ENCODE measurements around the gene ABTB2.

Gene ABTB2

DNA sequence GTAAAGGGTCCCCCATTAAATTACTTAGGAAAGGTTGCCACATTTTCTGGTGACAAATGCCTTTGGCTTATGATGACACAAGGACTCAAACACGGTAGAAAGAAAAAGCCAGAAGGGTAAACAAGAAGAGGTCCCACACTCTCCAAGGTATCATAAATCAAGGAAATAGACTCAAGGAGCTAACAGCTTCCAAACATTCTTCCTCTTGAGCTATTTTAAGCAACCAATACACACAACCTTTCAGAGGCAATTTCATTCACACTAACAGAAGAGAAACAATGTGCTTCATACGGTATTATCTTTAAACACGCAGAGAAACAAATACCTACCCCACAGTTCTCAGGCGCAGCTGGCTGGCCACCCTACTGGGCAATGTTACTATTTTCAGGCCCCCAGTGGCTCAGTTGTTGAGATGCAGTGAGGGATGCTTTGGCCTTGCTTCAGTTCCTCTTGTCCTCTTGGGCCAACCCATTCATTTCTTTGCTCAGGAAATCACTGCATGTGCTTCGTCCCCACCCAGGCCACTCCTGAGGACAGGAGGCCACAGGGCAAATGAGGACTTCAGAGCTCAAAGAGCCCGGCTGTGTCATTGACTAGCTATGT is 15.8 kb downstream of the ABTB2 start:
- no peak for DNase-seq (ENCODE audit: low read depth)

DNA sequence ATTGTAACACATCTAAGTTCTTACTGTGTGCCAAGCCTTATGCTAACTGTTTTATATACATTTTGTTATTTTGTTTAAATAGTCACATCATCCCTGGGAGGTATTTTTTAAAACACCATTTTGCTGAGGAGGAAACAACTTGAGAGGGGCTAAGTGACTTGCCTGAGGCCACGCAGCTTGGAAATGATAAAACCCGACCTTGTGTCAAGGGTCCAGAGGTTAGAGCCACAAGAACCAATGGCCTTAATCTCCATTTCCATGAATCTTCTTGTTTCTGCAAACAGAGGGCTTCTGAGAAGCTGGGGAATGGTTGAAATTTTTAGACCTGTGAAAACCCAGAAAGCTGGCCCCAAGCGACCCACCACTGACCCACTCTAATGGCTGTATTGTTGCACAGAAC is 16.7 kb downstream of the ABTB2 start:
- no peak for DNase-seq (ENCODE audit: low read depth)

DNA sequence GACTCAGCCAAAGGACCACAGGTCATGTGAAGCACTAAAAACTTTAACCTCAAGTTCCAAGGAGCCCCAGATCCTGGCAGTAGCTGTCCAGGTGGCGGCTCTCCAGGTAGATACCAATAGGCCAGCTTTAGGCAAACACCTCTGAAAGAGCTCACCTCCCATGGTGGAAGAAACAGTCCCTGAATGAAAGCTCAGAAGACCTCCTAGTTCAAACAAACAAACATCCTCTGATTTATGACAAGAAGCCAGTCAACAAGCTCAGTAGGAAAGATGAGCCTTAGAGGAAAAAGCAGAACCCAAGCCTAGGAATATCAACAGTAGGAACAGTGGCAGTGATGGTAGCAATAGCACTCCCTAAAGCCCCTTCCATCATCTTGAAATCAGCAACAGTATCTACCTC is 17.2 kb downstream of the ABTB2 start:
- DNase-seq (ENCODE audit: low read depth): no peak

DNA sequence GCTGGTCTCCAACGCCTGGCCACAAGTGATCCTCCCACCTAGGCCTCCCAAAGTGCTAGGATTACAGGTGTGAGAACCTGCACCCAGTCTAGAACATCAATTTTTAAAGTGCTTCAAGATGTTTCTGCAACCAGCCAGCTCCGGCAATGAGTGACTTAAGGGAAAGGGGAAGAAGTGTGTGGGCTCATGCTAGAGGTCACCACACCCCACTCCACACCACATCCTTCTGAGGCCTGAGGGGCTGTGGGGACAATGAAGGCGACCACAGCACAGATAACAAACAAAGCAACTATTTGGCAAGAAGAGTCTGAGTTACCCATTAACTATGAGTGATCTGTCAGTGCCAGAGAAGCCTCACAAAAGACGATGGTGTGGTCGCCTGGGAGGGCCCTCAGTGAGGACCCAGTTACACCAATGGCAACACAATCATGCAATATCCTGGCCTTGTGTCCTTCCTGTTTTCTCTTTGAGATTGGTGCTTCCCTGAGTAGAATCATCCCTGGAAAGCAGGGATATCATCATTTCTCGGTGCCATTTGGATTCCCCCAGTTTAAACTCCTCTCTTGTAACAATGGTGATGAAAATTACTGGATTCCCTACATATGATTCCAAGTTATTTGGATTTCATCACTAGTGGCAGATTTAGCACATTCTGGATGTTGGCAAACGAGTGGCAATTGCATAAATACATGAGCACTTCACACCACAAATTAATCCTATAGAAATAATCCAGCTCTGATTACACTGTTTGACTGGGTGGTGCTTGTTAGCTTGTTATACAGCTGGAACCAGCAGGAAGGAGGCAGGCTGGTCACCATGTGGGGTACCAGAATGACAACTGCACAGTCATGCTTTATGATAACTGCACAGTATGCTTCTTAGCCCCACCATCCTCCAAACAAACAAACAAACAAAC is 18.4 kb downstream of the ABTB2 start:
- no peak for DNase-seq (ENCODE audit: low read depth)

DNA sequence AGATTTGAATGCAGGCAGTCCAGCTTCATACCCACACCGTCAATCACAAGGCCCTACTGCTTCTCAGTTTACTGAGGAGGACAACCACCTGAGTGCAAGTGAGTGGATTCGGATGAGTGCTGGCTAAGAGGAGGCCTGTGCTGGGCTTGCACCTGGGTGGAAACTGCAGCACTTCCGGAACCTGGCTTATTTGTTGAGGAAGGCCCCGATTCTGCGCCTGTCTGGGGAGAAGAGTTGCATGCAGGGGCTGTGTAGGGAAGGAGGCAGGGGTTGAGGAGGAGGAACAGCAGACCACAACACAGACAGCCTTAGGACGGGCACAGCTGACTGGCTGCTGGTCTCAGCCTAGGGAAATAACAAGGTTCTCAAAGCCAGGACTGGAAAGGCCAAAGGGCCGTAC is 20.8 kb downstream of the ABTB2 start:
- DNase-seq (ENCODE audit: low read depth): no peak

DNA sequence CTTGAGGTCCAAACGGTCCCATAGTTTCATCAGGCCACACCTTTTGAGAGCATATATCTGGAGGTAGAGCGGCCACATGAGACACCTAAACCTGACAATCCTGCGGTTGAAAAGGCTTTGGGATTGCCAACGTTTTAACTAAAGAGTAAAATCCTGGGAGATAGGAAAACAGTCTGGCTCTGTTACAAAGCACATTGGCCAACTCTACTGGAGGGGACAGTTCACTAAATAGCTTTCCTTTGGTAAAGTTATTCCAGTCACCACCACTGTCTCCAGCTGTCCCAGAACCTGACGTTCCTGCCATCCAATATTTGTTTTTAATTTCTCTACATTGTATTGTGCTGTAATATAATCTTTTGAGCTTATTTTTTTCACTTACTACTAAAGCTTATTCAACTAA is 22.0 kb downstream of the ABTB2 start:
- DNase-seq (ENCODE audit: low read depth): no peak

DNA sequence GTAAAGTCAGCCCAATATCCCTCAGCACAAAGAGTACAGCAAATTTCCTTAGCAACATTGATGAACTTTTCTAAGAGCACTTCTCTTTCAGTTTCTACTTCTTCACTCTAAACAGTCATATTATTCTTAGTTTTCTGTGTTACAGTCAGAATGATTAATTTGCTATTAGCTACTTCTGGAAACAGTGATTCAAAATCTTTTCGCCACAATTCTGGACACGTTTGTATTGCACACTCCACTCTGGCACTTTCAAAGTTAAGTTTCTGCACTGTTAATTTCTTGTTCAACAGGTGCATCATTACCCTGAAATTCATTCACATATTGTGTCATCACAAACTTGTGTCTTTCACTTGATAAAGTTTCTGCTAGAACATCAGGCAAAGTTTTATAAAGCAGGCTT is 22.5 kb downstream of the ABTB2 start:
- DNase-seq (ENCODE audit: low read depth): no peak

DNA sequence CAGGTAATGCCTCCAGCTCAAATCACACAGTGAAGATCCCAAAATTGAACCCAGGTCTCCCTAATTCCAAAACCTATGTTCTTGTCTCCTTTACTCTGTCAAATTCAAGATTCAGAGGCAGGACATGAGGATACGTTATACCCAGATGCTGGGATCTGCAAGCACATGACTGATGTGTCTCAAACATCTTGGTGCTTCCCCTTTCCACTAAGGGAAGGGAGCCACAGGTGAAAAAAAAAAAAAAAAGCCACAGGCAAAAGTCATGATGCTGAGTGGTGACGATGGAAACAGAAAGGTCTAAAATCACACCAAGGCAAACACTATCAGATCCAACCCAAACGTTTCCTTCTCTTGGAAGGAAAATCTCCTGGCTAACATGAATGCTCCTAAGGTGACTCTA is 24.0 kb downstream of the ABTB2 start:
- DNase-seq (ENCODE audit: low read depth): no peak

DNA sequence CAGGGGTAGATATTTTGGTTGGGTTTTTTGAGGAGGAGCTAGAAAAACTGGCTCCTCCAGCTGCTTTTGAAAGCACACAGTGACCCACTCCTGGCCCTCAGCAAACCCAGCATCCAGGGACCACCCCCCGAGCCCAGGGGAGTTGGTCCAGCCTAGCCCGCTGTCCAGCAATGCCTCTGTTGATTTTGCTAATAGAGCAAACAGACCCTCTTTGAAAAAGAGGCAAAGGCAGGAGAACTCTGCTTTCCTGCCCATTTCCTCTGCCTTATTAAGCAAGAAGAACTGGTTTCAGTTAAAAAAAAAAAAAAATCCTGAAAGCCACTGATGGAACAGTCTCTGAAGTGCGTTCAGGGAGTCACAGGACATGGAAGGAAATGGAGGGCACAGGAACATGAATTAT is 25.3 kb downstream of the ABTB2 start:
- no peak for DNase-seq (ENCODE audit: low read depth)

DNA sequence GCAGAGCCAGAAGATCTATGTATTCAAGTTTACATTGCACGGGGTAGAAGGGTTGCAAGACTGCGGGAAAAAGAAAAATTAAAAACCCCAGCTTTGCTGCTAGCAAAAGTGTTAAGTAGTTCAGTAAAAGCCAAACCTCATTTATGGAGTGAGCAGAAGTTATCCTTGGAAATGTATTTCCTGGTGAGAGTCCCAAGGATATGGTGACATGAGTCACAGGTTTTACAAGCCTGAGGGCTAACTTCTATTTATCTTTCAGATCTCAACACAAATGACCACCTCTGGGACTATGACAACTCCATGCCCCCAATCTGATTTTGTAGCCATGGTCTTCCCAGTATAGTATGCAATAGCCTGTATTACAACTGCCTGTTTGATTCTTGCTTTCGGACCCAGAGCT is 26.1 kb downstream of the ABTB2 start:
- DNase-seq (ENCODE audit: low read depth): no peak

DNA sequence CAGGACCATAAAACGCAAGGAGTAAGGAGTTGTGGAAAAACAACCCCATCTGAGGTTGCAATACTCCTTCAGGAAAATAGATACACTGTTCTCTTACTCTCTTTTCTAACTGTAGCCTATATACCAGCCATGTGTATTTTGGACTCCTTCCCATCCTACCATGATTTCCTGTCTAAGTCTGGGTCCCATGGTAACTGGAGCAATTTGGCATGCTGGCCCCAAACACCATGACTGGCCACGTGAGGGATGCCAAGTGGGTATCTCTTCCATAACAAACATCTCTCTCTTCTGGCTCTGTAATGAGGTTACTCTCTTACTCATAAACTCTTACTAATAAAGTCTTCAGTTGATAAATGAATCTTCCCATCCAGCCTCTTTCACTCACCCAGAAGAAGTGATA is 26.5 kb downstream of the ABTB2 start:
- DNase-seq (ENCODE audit: low read depth): no peak

DNA sequence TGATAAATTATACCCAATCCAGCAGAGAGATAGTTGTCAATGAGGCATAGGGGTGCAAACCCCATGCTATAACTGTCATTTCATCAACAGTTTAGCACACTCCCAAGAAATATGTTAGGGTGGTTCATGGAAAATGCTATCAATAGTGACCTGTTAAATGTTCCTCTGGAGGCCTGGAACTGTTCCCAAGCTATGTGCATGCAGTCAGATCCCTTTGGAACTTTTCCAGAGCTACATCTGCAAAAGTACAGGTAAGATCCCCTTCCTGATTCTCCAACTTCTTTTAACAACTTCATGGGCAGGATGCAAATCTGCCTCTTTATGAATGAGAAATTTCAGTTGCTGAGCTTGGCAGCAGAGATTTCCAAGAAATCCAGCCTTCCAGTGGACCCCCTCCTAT is 27.2 kb downstream of the ABTB2 start:
- no peak for DNase-seq (ENCODE audit: low read depth)

DNA sequence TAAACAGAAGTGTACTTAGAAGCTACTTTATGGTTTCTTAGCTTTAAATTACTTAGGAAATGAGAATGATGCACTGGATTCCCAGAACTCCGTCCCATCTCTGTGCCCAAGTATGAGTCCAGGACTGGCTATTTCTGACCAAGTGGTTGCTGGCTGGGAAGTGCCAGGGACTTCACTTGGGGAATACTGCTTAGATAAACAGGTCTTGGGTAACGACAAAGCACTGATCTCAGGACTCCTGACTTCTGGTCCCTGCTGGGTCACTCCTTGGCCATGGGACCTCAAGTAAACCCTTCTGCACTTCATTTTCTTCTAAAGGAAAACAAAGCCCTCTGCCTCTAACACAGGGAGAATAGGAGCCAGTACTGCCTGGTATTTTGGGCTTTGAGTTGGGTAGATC is 27.9 kb downstream of the ABTB2 start:
- DNase-seq (ENCODE audit: low read depth): no peak

DNA sequence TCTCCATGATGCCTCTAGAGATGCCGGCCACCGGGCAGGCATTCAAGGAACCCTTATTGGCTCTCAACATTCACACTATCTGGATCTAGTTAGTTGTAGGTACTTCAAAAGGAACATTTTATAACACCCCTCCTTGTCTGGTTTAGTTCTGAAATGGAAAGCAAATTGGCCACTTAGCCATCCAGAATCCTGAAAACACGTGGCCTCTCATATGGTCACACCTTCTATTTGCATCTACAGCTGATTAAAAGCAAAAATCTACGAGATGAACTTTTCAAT is 29.2 kb downstream of the ABTB2 start:
- no peak for DNase-seq (ENCODE audit: low read depth)

DNA sequence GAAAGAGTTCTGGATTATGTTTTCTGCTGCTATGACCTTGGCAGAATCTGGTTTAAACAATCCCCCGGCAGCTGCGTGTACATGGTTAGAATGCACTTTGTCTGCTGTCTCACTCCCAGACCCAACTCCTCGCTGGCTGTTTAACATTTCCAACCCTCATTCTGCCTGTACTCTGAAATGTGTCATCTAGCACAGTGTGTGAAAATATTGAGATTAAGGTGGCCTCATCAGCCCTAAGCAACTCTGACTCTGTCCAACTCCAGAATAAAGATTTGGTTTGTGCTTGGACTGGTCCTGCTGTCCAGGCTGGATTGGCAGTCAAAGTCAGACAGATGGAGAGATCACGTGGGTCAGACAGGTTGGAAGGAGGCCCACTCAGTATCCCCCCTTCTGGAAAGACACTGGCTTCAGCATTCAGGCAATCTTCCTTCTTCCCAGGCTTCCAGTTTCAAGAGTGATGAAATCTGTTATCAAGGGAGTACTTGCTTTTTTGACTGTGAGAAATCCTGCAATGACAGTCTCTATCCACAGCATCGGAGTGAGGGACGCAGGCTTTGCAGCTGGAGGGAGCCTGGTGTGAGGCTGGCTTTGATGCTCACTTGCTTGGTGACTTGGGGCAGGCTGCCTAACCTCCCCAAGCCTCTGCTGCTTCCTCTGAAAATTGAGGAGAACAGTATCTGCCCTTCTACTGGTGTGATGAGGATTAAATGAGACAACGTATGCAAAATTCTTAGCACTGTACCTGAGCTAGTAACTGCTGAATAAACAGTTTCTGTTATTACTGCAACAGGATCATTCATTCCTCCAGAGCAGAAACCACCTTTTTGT is 29.8 kb downstream of the ABTB2 start:
- no peak for DNase-seq (ENCODE audit: low read depth)

DNA sequence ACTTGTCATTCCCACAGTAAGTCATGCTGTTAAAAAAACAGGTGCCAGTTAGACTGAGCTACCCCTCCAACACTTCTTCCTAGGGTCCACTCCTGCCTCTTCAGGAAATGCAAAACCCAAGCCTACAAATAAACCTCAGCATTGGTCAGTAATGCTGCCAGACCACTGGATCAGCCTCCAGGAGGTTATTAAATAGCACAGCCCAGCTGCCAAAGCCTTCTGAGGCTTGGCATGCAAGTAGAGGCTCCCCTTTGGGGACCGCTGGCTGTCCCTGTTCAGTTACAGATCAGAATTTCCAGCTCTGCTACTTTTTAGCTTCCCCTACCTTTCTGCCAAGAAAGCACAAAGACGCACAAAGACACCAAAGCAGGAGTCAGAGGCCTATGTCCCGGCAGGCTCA is 33.3 kb downstream of the ABTB2 start:
- no peak for DNase-seq (ENCODE audit: low read depth)

DNA sequence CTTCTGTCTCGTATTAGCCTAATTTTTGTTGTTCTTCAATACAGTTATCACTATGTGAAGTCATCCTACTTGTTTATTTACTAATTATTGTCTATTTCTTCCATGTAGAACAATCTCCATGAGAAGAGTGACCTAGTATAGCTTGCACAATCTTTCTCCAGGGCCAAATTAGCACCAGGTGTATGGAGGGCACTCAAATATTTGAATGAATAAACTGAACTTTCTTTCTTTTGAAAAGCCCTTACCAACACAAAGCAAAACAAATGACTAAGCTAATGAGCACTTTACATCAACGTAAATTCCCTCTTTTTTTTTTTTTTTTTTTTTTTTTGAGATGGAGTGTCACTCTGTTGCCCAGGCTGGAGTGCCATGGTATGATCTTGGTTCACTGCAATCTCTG is 34.2 kb downstream of the ABTB2 start:
- no peak for DNase-seq (ENCODE audit: low read depth)

DNA sequence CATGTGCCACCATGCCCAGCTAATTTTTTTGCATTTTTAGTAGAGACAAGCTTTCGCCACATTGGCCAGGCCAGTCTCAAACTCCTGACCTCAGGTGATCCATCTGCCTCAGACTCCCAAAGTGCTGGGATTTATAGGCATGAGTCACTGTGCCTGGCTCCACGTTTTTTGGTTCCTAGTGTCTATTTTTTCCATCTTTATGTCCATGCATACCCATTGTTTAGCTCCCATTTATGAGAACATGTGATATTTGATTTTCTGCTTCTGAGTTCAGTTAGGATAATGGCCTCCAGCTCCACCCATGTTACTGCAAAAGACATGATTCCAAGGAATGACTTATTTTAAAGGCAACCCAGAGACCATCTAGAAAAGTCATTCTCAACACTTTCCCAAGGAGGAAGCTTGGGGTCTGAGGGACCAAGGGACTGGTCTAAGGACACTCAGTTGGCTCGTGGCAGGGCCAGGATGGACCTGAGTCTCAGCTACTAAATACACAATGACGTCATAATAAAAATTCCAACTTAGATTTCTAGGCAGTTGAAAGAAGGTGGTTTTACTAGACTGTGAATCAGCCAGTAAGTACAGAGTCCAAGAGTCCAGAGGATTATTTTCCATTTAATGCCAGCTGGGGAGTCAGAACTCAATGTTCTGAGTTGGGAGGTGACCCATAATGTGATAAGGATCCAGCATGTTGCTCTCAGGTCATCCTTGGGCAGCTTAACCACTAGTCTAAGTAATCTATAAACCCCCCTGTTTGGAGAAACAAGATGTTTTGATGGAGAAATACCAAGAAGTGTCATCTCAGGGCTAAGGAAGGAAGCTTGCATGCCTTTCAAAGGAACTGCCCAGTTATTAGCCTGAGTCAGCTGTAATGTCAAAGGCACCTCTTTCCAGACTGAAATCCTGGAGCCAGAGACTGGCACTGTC is 39.4 kb downstream of the ABTB2 start:
- no peak for DNase-seq (ENCODE audit: low read depth)

DNA sequence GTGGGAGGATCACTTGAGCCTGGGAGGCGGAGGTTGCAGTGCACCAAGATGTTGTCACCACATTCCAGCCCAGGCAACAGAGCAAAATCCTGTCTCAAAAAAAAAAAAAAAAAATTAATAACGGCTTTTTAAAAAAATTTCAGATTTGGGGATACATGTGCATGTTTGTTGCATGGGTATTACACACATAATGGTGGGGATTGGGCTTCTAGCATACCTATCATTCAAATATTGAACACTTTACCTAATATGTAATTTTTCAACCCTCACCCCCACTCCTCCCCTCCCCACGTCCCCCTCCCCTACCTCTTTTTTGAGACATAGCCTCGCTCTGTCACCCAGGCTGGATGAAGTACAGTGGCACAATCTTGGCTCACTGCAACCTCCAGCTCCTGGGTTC is 40.1 kb downstream of the ABTB2 start:
- no peak for DNase-seq (ENCODE audit: low read depth)

DNA sequence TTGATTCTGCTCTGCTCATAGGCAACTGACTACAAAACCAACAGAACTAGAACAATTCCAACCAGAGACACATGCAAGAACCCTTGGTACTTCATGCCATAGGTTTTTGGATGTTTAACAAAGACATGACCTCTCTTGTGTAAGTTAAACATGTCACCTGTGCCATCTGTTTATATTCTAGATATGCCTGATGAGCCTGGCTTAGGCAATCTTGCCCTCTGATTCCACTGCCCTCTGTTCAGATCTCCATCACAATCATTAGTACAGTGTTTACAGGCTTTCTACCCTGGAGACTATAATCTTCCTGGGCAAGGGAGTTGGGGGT is 40.8 kb downstream of the ABTB2 start:
- DNase-seq (ENCODE audit: low read depth): no peak

DNA sequence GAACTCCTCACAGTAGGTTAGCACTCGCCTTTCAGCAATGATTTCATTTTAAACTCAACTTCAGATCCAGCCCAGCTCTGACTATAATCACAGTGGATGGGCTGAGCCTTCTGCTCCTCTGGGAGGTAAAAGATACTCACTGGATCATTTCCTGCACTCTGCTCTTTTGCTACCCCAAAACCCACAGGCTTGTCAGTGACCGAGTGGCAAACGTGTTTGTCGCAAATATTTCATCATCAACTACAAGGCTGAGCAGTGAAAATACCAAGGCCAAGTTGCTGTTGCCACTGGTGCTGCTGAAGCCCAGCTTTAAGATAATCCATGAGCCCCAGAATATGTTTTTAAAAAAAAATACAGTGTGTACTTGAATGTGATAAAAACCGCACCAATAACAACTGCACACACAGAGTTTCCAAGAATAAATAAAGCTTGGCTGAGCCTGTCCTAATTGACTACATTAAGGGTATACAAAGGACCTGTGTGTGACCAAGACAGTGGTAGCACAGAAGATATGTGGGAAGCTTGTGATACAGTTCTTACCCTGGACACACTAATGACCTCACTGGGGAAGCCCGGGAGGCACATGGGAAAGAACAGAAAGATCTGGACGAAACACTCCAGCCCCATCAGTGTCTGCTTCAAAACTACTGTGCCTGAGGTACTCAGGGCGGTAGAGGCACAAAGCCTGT is 41.3 kb downstream of the ABTB2 start:
- DNase-seq (ENCODE audit: low read depth): no peak

DNA sequence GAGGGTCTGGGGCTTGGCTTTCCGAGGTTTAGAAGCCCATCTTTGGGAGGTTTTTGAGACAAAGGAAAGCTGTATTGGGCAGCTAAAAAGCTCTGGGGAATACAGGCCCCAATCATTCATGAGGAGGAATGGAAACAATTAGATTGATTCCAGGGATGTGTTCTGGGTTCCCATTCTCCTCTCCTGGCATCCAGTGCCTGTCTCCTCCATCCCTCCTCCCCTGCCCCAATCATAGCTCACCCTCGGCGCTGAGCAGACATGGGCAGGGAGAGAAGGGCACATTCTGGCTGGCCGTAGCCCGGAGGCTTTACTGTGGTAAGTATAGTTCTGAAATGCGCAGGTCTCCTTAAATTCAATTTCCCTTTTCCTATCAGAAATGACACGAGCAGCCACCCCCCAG is 42.4 kb downstream of the ABTB2 start:
- no peak for DNase-seq (ENCODE audit: low read depth)
